ENCODE results near the gene PCNX2. TPM values are rescaled to one million over a fixed set of nuclear protein-coding genes. Genes with fewer than 3 reads are reported as not detected.
A peak's percentile ranks its signal among the peaks of the same experiment; 100 is the strongest.

PCNX2 gene
- total RNA-seq, 1 donor from 2014 or later = 25.5 TPM

DNA sequence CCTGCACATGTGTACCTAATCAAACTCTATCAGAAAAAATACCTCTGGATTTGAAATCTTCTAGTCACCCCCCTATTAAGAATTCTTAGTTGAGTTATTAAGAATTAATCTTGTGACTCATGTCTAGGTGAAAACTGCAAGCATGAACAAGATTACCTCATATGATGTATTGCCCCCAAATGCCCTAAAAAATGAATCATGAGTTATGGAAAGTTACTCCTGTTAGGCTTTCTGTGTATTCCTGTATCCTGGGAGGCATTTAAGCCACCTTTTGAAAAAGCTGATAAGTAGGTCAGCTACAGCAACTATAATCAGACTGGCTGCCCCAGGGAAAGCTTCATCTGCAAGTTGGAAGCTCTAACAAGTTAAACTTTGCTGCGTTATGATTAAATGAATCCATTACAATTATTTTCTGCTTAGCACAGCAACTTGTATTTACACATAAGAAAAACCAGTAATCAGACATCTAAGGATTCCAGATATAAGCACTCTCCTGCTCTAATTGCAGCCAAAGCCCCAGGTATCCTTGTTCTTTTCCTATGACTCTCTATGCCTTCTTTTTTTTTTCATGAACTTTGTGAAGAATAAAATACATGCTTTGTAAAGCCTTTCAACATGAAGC is 197.5 kb downstream of the PCNX2 start:
- Mint-ChIP-seq H3K27ac (ENCODE audit: unreplicated experiment) (no peak overlapping the region), H3K4me3 (ENCODE audit: unreplicated experiment) (no peak overlapping the region), H3K36me3 (ENCODE audit: low read depth, unreplicated experiment) (no peaks in the 10 kb centered on the region), H3K27me3 (ENCODE audit: low read depth, unreplicated experiment) (no peaks in the 10 kb centered on the region), H3K9me3 (ENCODE audit: unreplicated experiment) (no peaks in the 10 kb centered on the region), H3K4me1 (ENCODE audit: low read depth, unreplicated experiment) (no peaks in the 10 kb centered on the region)
- Histone ChIP-seq H3K27ac (ENCODE audit: low read depth, low read length) (no peak overlapping the region), H3K79me2 (ENCODE audit: insufficient read depth, low read length) (no peaks in the 10 kb centered on the region), H3K9me3 (ENCODE audit: insufficient read depth, low read depth, low read length) (no peaks in the 10 kb centered on the region), H3K36me3 (ENCODE audit: insufficient read depth, low read length) (no peaks in the 10 kb centered on the region), H3K27me3 (ENCODE audit: insufficient read depth, low read length) (no peaks in the 10 kb centered on the region), H3K9ac (ENCODE audit: low read length) (no peak overlapping the region), H3K4me1 (ENCODE audit: insufficient read depth, low read length) (peaks cover 7% of the 10 kb centered on the region), H3K4me2 (ENCODE audit: low read length) (peak overlapping the region; percentile 1), H2AFZ (ENCODE audit: low read depth, low read length) (no peak overlapping the region), H3K4me3 (ENCODE audit: insufficient read depth, low read depth, low read length) (no peak overlapping the region), H4K20me1 (ENCODE audit: insufficient read depth, low read length) (no peaks in the 10 kb centered on the region)
- DNase-seq (ENCODE audit: low read depth) = peak; percentile 80
- TF ChIP-seq, protein P1, sequence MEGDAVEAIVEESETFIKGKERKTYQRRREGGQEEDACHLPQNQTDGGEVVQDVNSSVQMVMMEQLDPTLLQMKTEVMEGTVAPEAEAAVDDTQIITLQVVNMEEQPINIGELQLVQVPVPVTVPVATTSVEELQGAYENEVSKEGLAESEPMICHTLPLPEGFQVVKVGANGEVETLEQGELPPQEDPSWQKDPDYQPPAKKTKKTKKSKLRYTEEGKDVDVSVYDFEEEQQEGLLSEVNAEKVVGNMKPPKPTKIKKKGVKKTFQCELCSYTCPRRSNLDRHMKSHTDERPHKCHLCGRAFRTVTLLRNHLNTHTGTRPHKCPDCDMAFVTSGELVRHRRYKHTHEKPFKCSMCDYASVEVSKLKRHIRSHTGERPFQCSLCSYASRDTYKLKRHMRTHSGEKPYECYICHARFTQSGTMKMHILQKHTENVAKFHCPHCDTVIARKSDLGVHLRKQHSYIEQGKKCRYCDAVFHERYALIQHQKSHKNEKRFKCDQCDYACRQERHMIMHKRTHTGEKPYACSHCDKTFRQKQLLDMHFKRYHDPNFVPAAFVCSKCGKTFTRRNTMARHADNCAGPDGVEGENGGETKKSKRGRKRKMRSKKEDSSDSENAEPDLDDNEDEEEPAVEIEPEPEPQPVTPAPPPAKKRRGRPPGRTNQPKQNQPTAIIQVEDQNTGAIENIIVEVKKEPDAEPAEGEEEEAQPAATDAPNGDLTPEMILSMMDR (IDR thresholded peaks at IDR 0.05; ENCODE audit: insufficient read depth, low read depth, low read length) = no peak
- FAIRE-seq = no peak

DNA sequence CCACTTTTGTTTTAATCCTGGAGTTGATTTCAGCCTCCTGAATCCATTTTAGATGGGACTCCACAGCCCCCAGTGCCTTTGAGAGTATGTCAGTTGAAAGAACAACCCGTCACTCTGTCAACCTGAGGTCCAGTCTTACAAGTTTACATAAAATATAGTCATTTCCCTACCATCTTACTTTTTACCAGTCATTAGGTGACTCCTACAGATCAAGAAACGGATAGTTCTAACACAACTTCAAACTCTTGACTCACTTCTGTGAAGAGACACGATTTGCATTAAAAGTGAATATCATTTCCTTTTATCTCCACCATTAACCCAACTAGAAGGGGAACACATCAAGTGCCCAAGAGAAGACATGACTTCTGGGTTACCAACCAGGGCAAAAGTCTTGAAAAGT is 198.0 kb downstream of the PCNX2 start:
- Histone ChIP-seq H3K27ac (ENCODE audit: low read depth, low read length) (no peak overlapping the region), H3K9me3 (ENCODE audit: insufficient read depth, low read depth, low read length) (no peaks in the 10 kb centered on the region), H3K4me3 (ENCODE audit: insufficient read depth, low read depth, low read length) (no peak overlapping the region), H2AFZ (ENCODE audit: low read depth, low read length) (no peak overlapping the region), H3K4me2 (ENCODE audit: low read length) (no peak overlapping the region), H3K27me3 (ENCODE audit: insufficient read depth, low read length) (no peaks in the 10 kb centered on the region), H3K79me2 (ENCODE audit: insufficient read depth, low read length) (no peaks in the 10 kb centered on the region), H3K36me3 (ENCODE audit: insufficient read depth, low read length) (no peaks in the 10 kb centered on the region), H3K9ac (ENCODE audit: low read length) (no peak overlapping the region), H4K20me1 (ENCODE audit: insufficient read depth, low read length) (no peaks in the 10 kb centered on the region), H3K4me1 (ENCODE audit: insufficient read depth, low read length) (peaks cover 7% of the 10 kb centered on the region)
- H3K27ac Mint-ChIP-seq (ENCODE audit: unreplicated experiment) = no peak overlapping the region
- H3K4me1 Mint-ChIP-seq (ENCODE audit: low read depth, unreplicated experiment) = no peaks in the 10 kb centered on the region
- H3K36me3 Mint-ChIP-seq (ENCODE audit: low read depth, unreplicated experiment) = no peaks in the 10 kb centered on the region
- no peak overlapping the region for H3K4me3 Mint-ChIP-seq (ENCODE audit: unreplicated experiment)
- no peak for TF ChIP-seq EZH2 (IDR thresholded peaks at IDR 0.05; ENCODE audit: insufficient read depth, low read length)
- TF ChIP-seq, protein P1 (IDR thresholded peaks at IDR 0.05; ENCODE audit: insufficient read depth, low read depth, low read length) = no peak
- no peak for DNase-seq (ENCODE audit: low read depth)
- no peak for FAIRE-seq
- H3K27me3 Mint-ChIP-seq (ENCODE audit: low read depth, unreplicated experiment) = no peaks in the 10 kb centered on the region
- H3K9me3 Mint-ChIP-seq (ENCODE audit: unreplicated experiment) = no peaks in the 10 kb centered on the region

- no peak overlapping the region for H3K27ac ChIP-seq (ENCODE audit: low read depth, low read length)
- Mint-ChIP-seq H3K36me3 (ENCODE audit: low read depth, unreplicated experiment) (no peaks in the 10 kb centered on the region), H3K9me3 (ENCODE audit: unreplicated experiment) (no peaks in the 10 kb centered on the region), H3K4me3 (ENCODE audit: unreplicated experiment) (no peak overlapping the region), H3K27me3 (ENCODE audit: low read depth, unreplicated experiment) (no peaks in the 10 kb centered on the region), H3K27ac (ENCODE audit: unreplicated experiment) (no peak overlapping the region), H3K4me1 (ENCODE audit: low read depth, unreplicated experiment) (no peaks in the 10 kb centered on the region)
- H3K36me3 ChIP-seq (ENCODE audit: insufficient read depth, low read length) = no peaks in the 10 kb centered on the region
- H3K9ac ChIP-seq (ENCODE audit: low read length) = no peak overlapping the region
- H3K79me2 ChIP-seq (ENCODE audit: insufficient read depth, low read length) = no peaks in the 10 kb centered on the region
- peak; percentile 63 for DNase-seq (ENCODE audit: low read depth)
- H2AFZ ChIP-seq (ENCODE audit: low read depth, low read length) = no peak overlapping the region
- no peaks in the 10 kb centered on the region for H3K9me3 ChIP-seq (ENCODE audit: insufficient read depth, low read depth, low read length)
- no peaks in the 10 kb centered on the region for H3K27me3 ChIP-seq (ENCODE audit: insufficient read depth, low read length)
- TF ChIP-seq, protein P1 (IDR thresholded peaks at IDR 0.05; ENCODE audit: insufficient read depth, low read depth, low read length) = no peak
- TF ChIP-seq EZH2 (IDR thresholded peaks at IDR 0.05; ENCODE audit: insufficient read depth, low read length) = no peak
- no peak overlapping the region for H3K4me2 ChIP-seq (ENCODE audit: low read length)
- no peak overlapping the region for H3K4me3 ChIP-seq (ENCODE audit: insufficient read depth, low read depth, low read length)
- FAIRE-seq = no peak
- H4K20me1 ChIP-seq (ENCODE audit: insufficient read depth, low read length) = no peaks in the 10 kb centered on the region
- peaks cover 7% of the 10 kb centered on the region for H3K4me1 ChIP-seq (ENCODE audit: insufficient read depth, low read length)
Observed at GRCh38 chr1:233094691-233095090, 200.8 kb downstream of the PCNX2 start.

Data from astrocyte (in vitro differentiated cells and primary cell).